Stimulated activated CD8-positive, alpha-beta memory T cell treated with anti-CD3 and anti-CD28 coated beads, Interleukin-15, amount 100 ng/mL, for 24 hours (primary cell): ENCODE measurements around the gene ANXA5.

Experiments used
- DNase-seq: peaks from one replicate; pipeline ENCODE4 v3.0.0-alpha.2; 2020; ENCODE audit warnings: low read depth

The ANXA5 gene

GRCh38 chr4:121642876-121643585 is 53.7 kb downstream of the ANXA5 start:
- no peak for DNase-seq

- no peak for DNase-seq
Observed at GRCh38 chr4:121642292-121642691, 54.5 kb downstream of the ANXA5 start.

- no peak for DNase-seq
Observed at GRCh38 chr4:121633653-121634052, 63.1 kb downstream of the ANXA5 start.

GRCh38 chr4:121632636-121633035 is 64.1 kb downstream of the ANXA5 start:
- DNase-seq, result no peak
